Retinal pigment epithelial cell (primary cell): ENCODE results near the gene HEMGN.
"Not testable (repeated sequence)": the region's sequence is repeated elsewhere in the genome, so short reads cannot be mapped to it uniquely, and the experiment has no call there.

Experiments used
- DNase-seq: peaks from one replicate; pipeline ENCODE4 v3.0.0-alpha.2; 2010; ENCODE audit warnings: low read depth
- H3K4me3 ChIP-seq: 2 replicates; pipeline ENCODE4 v1.5.1; 2011; ENCODE audit warnings: mild to moderate bottlenecking, low read length, control low read depth, moderate library complexity
- TF ChIP-seq, protein P1 (sequence below): conservative IDR thresholded peaks from 2 replicates; pipeline ENCODE4 v1.5.1; 2011; ENCODE audit warnings: low read depth, low read length, control low read depth, inconsistent platforms

The HEMGN gene

DNA sequence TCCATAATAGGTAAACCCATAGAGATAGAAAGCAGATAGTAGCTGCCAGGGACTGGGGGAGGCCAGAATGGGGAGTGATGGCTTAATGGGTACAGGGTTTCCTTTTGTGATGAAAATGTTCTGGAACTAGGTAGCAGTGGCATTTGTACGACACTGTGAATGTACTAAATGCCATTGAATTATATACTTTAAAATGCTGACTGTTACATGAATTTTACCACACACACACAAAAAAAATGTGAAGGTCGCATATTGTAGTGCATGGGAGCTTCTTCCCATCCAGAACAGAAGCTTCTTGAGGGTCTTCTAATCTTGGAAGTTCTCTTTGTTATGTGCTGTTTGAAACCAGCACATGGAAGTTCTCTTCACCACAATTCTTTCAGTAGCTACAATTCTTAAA, 25.3 kb upstream of the HEMGN start:
- DNase-seq = no peak
- H3K4me3 ChIP-seq = no peak overlapping the region
- TF ChIP-seq, protein P1, sequence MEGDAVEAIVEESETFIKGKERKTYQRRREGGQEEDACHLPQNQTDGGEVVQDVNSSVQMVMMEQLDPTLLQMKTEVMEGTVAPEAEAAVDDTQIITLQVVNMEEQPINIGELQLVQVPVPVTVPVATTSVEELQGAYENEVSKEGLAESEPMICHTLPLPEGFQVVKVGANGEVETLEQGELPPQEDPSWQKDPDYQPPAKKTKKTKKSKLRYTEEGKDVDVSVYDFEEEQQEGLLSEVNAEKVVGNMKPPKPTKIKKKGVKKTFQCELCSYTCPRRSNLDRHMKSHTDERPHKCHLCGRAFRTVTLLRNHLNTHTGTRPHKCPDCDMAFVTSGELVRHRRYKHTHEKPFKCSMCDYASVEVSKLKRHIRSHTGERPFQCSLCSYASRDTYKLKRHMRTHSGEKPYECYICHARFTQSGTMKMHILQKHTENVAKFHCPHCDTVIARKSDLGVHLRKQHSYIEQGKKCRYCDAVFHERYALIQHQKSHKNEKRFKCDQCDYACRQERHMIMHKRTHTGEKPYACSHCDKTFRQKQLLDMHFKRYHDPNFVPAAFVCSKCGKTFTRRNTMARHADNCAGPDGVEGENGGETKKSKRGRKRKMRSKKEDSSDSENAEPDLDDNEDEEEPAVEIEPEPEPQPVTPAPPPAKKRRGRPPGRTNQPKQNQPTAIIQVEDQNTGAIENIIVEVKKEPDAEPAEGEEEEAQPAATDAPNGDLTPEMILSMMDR = no peak

DNA sequence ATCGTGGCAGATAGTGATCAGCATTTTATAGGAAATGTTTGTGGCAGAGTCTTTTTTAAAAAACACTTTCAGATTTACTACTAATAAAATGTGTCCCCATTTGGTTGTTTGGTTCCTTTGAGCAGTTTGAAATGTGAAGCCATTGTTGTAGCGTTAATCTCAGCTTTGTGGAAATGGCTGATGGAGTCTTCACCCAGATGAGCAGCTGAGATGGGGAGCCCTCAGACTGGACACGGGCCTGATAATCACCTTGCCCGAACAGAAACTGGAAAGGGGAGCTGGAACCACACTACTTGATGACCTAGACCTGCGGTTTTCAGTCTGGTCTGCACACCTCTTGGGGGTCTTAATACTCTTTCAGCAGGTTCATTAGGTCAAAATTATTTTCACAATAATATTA, 24.6 kb upstream of the HEMGN start:
- no peak for DNase-seq
- H3K4me3 ChIP-seq = no peak overlapping the region
- TF ChIP-seq, protein P1 = no peak

DNA sequence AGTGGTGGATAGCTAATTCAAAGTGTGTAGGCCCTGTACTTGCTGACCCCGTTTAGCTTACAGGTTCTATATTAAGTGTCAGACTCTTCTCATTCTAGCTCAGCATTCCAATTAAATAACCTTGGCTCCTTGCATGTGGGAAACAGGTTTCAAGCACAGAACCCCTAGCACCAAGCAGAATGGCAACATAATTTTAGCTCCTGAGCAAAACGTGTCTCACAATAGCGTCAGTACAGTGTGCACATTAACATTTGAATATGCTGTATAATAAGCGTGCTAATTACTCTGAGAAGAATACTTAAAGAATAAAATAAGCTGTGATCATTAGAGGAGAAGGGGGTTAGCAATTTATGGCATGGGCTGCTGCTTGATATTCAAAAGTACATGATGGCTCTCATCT, 24.2 kb upstream of the HEMGN start:
- no peak for DNase-seq
- H3K4me3 ChIP-seq = no peak overlapping the region

DNA sequence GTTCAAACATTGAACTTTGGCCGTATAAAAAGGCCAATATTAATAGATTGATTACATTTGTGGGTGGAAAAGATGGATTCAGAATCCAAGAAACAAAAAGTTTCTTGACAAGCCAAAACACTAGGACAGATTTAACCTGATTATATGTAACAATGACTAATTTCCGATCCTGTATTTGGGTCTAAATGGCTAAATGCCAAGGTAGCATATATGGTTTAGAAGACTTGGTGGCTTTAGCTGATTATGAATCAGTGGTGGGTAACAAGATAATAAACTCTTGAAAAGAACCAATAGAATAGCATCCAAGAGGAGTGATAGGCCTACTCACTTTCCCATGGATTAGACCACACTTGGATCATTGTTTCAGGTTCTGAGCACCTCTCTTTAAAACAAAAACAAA, 23.4 kb upstream of the HEMGN start:
- no peak overlapping the region for H3K4me3 ChIP-seq
- TF ChIP-seq, protein P1 = no peak
- DNase-seq = no peak

More for the DNA sequence above, 24.2 kb upstream of the HEMGN start:
- TF ChIP-seq, protein P1 = no peak

DNA sequence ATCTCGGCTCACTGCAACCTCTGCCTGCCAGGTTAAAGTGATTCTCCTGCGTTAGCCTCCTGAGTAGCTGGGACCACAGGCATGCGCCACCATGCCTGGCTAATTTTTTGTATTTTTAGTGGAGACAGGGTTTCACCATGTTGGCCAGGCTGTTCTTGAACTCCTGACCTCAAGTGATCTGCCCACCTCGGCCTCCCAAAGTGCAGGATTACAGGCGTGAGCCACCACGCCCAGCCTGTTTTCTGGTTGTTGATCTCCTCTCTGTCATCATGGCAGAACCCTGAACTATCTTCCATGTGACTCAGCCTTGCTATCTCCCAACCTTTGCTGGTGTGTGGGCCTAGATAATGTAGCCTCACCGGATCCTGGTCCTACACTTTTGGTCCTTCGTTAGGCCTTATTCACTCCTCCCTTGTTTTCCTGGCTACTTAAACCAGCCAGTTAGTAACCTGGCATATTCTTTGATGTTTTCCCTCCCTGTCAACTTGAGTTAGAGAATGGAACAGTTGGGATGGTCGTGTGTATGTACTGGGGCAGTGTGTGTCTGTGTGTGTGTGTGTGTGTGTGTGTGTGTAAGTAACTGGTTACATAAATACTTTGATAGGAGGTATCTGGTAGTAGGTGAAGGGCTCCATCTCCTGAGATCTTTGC, 22.8 kb upstream of the HEMGN start:
- not testable (repeated sequence) for H3K4me3 ChIP-seq, DNase-seq

DNA sequence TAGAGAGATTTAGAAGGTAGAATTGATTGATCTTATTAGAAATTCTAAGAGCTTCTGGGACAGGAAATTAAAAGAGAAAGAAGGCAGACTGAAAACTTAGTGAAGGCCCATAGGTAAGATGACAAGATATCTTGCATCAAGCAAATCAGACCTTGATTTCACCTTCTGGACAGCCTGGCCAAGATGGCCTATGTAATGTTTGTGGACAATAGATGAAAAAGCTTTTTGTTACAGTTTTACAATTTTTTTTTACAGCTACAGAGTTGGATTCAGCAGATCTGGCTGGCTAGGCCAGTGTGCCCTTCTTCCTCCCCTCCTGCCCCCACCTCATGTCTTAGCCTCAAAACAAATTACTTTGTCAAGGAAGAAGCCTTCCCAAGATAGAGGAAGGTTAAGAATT, 21.6 kb upstream of the HEMGN start:
- no peak overlapping the region for H3K4me3 ChIP-seq
- TF ChIP-seq, protein P1 = no peak
- DNase-seq = no peak

DNA sequence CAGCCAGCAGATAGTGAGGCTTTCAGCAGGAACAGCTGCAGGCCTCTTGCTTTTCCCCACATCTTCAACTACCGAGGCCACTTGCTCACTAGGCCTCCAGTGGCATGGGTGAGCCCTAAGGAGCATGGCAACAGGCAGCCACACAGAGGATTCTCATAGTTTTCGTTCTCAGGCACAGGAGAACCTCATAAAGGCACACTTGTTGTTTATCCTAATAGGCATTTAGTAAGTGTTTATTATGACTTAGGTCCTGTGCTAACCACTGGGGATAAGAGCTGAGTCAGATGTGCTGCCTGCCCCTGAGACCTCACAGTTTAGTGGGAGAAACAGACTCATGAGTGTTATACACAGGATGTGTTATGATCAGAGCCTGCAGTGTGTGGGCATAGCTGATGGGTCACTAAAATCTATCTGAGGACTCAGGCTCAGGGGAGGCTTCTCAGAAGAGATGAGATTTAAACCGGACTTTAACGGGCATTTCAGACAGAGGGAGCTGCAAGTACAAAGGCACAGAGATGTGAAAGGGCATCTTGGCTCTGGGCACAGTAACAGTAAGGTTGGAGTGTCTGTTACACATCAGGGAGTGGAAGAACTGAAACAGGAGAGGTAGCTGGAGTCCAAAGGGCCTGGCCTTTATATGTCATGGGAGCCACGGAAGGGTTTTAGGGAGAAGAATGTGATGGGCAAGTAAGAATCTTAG, 21.0 kb upstream of the HEMGN start:
- DNase-seq = no peak
- no peak overlapping the region for H3K4me3 ChIP-seq
- TF ChIP-seq, protein P1 = no peak
